ENCODE data around the gene ODAD2. TPM values are rescaled to one million over a fixed set of nuclear protein-coding genes. Genes with fewer than 3 reads are reported as not detected.

Gene ODAD2
- total and polyA plus RNA-seq, 12 donors: 0.41 to 1.7 (median 1.0) TPM; not detected in 5

DNA sequence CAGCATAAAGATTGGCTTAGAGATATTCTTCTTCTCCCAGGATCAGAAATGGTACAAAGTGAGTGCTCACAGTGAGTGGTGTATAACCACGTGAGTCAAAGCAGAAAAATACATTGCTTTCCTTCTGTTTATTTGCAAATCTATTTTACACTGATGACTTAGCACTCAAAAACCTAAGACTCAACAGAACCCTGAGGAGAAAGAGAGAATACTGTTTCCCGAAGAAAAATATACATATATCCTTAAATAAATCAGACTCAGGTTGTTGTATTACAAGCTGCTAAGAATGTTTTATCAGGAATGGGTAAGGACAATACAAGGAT is 48.7 kb downstream of the ODAD2 start:
- WGBS, 2 donors: 72 to 80% methylated on average over 2 of the region's 2 CpGs
- no peak for TF ChIP-seq CTCF (IDR thresholded peaks at IDR 0.05)
- H3K27ac ChIP-seq: no peak overlapping the region
- no peaks in the 10 kb centered on the region for H3K36me3 ChIP-seq
- ATAC-seq: no peak
- no peaks in the 10 kb centered on the region for H3K9me3 ChIP-seq
- peaks cover 0 to 4% (median 0%) of the 10 kb centered on the region in 7 donors for H3K27me3 ChIP-seq
- intact Hi-C loops (cut with DNase I): no loop called here
- no peak overlapping the region for H3K4me3 ChIP-seq
- no peaks in the 10 kb centered on the region for H3K4me1 ChIP-seq
- DNase-seq: no peak

DNA sequence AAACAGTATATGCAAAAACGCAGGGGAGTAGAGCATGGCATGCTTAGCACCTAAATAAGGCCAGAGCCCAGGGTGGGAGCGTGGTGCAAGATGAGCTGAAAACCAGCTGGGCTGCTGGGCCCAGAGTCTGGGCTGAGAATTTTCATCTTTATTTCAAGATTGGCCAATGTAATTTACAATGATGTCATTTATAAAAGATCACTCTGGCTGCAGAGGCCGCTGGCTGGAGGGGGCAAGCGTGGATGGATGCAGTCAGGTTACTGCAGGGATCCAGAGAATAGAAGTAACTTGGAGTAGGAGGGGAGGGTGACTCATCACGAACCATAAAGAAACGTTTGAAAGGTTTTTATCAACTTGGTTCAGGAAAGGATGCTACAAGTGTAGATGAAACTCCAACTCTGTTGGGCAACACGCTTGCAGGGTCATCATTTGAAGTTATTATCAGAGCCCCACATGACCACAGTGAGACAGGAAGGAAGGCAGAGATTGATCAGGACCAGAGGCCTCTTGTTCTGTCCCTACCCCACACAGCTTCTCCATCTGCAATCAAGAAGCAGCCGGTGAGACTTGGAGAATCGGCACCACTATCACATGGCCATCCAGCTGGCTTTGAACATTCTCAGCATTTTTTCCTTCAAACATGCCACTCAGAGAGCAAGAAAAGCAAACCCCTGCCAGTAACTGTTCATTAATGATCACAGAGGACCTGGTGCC is 49.2 kb downstream of the ODAD2 start:
- H3K9me3 ChIP-seq: no peaks in the 10 kb centered on the region

GRCh38 chr10:27948186-27948585 is 50.7 kb downstream of the ODAD2 start:
- peaks cover 0 to 4% (median 0%) of the 10 kb centered on the region in 7 donors for H3K27me3 ChIP-seq
- H3K9me3 ChIP-seq: no peaks in the 10 kb centered on the region
- no peaks in the 10 kb centered on the region for H3K4me1 ChIP-seq
- H3K27ac ChIP-seq: no peak overlapping the region
- WGBS, 2 donors: 50 to 52% methylated on average over 1 of the region's 1 CpG
- DNase-seq: no peak
- no peaks in the 10 kb centered on the region for H3K36me3 ChIP-seq
- H3K4me3 ChIP-seq: no peak overlapping the region
- intact Hi-C loops (cut with DNase I): no loop called here
- TF ChIP-seq CTCF (IDR thresholded peaks at IDR 0.05): no peak
- no peak for ATAC-seq

More for the DNA sequence above, 49.2 kb downstream of the ODAD2 start:
- Histone ChIP-seq H3K4me1 (no peaks in the 10 kb centered on the region), H3K36me3 (no peaks in the 10 kb centered on the region), H3K27me3 (peaks cover 0 to 4% (median 0%) of the 10 kb centered on the region in 7 donors), H3K27ac (no peak overlapping the region), H3K4me3 (no peak overlapping the region)
- 59 to 62% methylated on average over 9 of the region's 9 CpGs for WGBS, 2 donors
- ATAC-seq (no peak), DNase-seq (no peak)
- intact Hi-C loops (cut with DNase I): no loop called here
- no peak for TF ChIP-seq CTCF (IDR thresholded peaks at IDR 0.05)

DNA sequence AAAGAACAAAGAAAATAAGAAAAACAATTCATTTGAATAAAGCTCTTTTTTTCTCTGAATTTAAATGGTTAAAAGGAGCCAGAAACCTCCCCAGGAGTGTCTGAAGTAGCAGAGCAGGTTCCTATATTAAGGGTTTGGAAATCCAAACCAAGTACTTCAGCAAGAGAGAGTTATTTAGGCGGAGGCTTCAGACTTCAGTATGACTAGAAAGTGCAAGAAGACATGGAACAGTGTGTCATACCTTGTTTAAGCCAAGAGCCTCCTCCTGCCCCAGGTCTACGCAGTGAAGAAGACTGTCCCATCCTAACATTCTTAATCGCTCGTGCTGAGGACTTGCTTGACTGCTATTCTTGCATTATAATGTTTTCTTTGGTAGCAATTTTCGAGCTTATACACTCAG is 51.3 kb downstream of the ODAD2 start:
- TF ChIP-seq CTCF (IDR thresholded peaks at IDR 0.05): no peak
- WGBS, 2 donors: 71 to 76% methylated on average over 5 of the region's 5 CpGs
- Histone ChIP-seq H3K9me3 (no peaks in the 10 kb centered on the region), H3K27me3 (peaks cover 0 to 4% (median 0%) of the 10 kb centered on the region in 7 donors), H3K4me3 (no peak overlapping the region), H3K27ac (no peak overlapping the region), H3K4me1 (no peaks in the 10 kb centered on the region), H3K36me3 (no peaks in the 10 kb centered on the region)
- DNase-seq (no peak), ATAC-seq (no peak)
- intact Hi-C loops (cut with DNase I): no loop called here

Data from heart right ventricle (tissue), 16 donors.